ENCODE measurements around the gene PRDM16.

DNA sequence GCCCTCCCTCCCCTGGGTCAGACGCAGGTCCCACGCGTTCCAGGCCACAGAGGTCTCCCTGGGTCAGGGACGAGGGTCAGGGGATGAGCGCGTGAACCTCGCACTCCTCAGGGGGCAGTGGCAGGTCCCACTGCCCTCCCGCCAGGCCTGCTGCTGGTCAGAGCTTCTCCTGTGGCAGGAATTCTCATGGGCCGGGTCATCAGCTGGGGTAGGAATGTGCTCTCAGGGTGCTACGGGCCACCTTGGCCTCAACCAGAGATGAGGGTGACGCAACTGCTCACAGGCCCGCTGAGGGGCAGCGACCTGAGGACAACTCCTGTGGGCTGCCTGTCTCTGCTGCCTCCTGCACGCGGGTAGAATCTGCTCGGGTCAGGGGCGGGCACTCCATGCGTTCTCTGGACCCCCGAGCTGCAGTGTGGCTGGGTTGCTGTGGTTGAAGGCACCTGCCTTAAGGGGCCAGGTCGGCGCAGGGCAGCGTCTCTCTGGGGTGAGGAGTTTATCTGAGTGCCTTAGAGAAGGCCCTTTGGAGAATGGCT lies 128.8 kb downstream of the PRDM16 start:
- TF ChIP-seq, protein P1, sequence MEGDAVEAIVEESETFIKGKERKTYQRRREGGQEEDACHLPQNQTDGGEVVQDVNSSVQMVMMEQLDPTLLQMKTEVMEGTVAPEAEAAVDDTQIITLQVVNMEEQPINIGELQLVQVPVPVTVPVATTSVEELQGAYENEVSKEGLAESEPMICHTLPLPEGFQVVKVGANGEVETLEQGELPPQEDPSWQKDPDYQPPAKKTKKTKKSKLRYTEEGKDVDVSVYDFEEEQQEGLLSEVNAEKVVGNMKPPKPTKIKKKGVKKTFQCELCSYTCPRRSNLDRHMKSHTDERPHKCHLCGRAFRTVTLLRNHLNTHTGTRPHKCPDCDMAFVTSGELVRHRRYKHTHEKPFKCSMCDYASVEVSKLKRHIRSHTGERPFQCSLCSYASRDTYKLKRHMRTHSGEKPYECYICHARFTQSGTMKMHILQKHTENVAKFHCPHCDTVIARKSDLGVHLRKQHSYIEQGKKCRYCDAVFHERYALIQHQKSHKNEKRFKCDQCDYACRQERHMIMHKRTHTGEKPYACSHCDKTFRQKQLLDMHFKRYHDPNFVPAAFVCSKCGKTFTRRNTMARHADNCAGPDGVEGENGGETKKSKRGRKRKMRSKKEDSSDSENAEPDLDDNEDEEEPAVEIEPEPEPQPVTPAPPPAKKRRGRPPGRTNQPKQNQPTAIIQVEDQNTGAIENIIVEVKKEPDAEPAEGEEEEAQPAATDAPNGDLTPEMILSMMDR (optimal IDR thresholded peaks at IDR 0.05 in 1 of 3, IDR thresholded peaks at IDR 0.05 in 1 of 3, conservative IDR thresholded peaks at IDR 0.05 in 1 of 3; ENCODE audit: extremely low read depth in 1 of 3, insufficient read depth in 2 of 3, low read length in 3 of 3): no peak
- TF ChIP-seq EZH2 (IDR thresholded peaks at IDR 0.05; ENCODE audit: low read length): no peak
